NCI-H128 (cell line): Measurements from ENCODE around the gene PFKL.
"Not testable (repeated sequence)": the region's sequence is repeated elsewhere in the genome, so short reads cannot be mapped to it uniquely, and the experiment has no call there.

Source experiments
- DNase-seq: peaks from one replicate; lab custom pipeline; 2025; ENCODE audit not compliant: unreplicated experiment; lab: John Stamatoyannopoulos, UW

The PFKL gene

DNA sequence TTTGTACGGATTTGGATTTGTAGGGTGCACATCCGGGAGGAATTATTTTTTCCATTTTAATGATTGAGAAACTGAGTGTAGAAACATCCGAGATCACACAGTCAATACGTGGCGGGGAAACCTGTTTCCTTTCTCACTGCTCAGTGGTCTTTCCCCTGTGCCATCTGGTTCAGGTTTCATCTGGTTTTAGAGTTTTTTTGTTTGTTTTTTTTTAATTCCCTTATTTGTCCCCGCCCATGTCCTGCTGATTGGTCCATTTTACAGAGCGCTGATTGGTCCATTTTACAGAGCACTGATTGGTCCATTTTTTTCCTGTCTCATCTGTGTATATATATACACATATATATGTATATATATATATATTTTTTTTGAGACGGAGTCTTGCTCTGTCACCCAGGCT, 59.5 kb downstream of the PFKL start:
- no peak for DNase-seq

DNA sequence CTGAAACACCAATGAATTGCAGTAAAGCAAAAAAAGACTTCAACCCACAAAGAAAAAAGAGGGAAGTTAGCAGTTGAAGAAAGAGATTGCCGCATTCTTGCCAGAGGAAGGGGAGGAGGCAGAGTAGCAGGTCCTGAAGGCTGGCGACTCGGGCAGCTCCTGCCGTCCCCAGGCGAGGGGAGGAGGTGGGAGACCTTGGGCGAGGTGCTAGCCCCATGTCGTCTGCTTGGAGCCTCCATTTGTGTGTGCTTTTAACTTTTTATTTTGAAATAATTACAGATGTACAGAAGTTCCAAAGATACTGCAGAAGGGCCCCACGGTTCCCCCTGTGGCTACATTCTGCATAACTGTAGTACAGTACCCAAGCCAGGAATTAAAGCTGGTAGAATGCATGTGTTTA, 60.3 kb downstream of the PFKL start:
- no peak for DNase-seq

DNA sequence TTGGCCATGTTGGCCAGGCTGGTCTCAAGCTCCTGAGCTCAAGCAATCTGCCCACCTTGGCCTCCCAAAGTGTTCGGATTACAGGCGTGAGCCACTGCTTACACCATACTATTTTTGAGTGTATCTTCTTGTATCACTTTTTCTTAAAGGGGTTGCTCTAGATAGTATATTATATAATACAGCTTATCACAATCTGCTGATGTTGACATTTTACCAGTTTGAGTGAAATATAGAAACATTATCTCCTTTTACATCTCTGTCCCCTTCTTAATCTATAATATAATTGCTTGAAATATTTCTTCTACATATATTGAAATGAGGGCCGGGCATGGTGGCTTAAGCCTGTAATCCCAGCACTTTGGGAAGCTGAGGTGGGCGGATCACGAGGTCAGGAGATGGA, 62.0 kb downstream of the PFKL start:
- DNase-seq = not testable (repeated sequence)

DNA sequence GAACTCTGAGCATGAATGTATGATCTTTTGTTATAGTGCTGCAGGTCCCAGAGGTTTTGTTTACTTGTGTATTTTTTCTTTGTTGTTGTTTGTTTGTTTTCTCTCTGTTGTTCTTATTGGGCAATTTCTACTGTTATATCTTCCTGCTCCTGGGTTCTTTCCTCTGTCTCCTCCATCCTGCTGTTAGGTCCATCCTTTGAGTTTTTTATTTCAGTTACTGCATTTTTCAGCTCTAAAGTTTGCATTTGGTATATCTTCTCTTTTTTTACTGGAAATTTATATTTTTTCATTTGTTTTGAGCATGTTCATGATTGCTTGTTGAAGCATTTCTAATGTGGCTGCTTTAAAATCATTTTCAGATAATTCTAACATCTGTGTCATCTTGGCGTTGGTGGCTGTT, 63.4 kb downstream of the PFKL start:
- no peak for DNase-seq

DNA sequence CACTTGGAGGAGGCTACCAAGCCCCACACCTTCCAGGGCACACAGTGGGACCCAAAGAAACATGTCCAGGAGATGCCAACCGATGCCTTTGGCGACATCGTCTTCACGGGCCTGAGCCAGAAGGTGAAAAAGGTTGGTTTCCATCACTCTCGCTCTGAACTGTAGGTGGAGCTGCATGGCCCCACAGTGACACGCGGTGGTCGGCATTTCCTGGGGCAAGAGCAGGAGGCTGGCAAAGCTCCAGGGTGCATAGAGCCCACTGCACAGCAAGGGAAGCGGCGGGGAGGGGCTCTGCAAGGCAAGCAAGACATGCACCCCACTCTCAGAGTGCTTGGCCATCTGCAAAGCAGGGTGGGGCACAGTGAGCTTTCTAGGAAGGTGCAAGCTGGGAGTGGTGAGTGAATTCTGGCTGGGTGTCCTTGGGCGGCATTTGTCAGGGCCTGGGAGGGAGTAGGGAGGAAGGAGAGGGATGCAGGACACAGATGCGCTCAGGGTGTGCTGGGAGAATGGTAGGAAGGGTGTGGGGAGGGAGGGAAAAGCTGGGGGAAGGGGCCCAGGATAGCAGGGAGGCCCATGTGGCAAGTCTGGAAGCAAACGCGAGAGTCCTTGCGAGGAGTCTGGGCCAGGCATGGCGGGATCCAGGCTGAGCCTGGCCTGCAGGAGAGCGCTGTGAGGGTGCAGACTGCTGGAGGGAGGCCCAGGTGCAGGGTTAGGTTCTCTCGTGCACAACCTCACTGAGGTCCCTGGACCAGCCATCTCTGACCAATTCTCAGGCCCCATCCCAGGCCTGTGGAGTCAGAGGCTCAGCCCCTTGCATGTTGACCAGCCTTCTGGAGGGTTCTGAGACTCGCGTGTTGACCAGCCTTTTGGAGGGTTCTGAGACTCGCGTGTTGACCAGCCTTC, 64.5 kb downstream of the PFKL start:
- DNase-seq = no peak

DNA sequence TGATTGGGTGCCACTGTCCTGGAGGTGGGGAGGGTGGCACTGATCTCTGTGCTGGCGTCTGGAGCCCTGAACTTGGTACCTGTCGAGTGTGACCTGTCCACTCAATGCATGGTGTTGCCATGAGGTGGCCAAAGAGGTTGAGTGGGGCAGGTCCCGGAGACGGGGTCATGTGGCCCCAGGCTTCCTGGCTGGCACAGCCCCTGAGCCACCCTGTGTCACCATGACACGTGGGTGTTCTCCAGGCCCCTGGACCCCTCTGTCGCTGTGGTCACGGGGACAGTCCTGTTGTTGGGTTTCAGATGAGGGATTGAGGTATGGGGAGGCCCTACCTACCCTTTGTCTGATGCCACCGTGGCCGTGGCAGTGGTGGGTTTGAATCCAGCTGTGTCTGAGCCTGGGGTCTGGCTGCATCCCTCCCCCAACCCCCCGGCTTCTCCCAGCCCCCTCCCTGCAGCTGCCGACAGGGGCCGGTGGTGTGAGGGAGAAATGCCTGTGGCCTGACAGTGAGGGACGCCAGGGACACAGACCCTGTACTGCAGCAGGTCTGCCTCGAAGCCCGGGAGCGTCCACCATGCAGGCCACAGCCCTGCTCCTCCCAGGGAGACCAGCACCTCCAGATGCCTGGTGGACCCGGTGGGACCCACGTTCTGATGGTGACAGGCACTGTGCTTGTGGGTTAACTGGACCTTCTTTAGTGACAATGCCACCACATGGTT, 65.6 kb downstream of the PFKL start:
- no peak for DNase-seq

DNA sequence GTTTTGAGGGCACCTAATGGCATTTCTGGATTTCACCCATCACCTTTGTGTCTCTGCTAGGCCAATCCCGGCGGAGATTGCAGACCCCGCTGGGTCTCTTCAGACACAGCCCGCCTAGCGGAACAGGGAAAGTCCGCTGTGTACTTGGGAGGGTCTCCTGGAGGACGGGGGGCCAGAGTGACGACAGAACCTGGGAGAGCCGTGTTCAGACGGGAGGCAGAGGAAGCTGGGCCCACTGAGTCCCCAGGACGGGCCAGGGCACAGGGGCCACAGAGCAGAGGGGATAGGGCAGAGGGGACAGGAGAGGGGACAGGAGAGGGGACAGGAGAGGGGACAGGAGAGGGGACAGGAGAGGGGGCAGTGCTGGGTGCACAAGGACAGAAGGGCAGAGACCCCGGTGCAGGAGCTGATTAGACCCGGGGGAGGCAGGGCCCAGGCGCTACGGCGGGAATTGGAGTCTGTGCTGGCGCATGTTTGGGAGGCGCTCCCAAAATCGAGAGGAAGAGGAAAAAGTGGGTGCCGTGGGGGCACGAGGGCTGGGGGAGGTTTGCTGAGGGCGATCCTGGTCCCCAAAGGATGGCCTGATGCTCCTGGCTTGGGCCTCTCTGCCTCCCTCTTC, 66.2 kb downstream of the PFKL start:
- DNase-seq = no peak

DNA sequence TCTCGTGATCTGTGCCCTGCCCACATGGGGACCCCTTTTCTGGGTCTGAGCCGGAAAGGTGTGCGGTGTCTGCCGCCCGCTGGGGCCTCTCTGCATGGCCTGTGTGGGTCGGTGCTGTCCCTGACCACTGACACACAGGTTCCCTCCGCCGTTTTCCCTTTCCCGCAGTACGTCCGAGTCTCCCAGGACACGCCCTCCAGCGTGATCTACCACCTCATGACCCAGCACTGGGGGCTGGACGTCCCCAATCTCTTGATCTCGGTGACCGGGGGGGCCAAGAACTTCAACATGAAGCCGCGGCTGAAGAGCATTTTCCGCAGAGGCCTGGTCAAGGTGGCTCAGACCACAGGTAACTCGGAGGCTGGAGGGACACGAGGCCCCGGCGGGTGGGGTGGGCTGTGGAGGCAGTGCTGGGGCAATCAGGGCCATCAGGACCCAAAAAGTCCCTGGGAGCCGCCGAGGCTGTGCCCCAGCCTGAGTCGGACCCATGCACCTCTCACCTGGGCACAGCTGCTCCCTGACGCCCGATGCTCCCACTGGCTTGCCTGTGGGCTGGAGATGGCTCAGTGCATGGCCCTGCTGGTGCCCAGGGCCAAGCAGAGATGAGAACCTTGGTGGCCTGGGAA, 66.8 kb downstream of the PFKL start:
- DNase-seq = no peak

DNA sequence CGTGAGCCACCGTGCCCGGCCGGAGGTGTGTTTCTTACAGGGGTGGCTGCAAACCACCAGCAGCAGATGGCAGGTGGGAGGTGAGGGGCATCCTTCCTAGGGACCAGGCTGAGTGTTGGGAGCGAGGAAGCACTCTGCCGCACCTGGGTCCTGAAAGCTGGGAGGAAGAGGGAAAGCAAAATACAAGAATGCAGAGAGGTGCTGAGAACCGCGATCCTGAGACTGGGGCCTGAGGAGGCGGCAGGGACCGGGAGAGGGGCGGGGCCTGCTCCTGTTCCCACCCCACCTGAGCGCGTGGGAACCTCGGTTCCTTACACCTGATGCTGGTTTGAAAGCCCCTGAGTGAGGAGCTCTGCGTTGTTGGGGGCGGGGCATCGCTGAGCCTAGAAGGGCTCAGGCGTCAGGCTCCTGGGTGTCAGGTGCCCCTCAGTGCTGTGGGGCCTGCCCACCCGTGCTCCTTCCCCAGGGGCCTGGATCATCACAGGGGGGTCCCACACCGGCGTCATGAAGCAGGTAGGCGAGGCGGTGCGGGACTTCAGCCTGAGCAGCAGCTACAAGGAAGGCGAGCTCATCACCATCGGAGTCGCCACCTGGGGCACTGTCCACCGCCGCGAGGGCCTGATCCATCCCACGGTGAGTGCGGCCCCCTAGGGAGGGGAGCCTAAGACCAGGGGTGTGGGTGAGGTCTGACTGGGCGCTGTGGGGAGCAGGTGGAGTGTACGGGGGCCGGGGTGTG, 69.0 kb downstream of the PFKL start:
- no peak for DNase-seq

DNA sequence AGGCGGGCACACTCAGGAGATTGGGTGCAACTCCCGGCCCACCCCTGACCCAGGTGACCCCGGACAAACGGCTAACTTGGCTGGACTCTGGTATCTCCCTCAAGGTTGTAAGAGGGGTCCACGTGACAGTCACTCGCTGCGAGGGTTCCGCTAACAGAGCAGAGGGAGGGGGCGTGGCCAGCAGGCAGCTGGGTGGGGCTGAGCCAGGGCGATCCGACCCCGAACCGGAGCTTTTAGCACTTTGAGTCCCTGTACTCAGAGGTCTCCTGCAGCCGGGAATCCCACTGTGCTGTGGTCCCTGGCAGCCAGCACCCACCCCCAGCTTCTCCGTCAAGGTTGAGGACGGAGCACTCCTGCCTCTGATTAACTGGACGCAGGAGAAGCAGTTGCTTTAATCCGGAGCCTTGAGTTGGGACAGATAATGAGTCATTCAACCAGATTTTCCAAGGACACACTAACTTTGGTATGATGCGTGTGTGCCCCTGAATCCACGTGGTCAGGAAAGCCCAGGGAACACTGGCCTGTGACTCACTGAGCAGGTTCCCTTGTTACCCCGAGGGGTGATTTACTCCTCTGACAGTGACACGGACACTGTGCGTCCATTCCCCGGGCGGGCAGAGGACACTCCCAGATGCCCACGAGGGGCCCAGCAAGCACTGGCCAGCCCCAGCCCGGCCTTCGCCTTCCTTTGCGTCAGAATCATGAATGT, 70.3 kb downstream of the PFKL start:
- no peak for DNase-seq

DNA sequence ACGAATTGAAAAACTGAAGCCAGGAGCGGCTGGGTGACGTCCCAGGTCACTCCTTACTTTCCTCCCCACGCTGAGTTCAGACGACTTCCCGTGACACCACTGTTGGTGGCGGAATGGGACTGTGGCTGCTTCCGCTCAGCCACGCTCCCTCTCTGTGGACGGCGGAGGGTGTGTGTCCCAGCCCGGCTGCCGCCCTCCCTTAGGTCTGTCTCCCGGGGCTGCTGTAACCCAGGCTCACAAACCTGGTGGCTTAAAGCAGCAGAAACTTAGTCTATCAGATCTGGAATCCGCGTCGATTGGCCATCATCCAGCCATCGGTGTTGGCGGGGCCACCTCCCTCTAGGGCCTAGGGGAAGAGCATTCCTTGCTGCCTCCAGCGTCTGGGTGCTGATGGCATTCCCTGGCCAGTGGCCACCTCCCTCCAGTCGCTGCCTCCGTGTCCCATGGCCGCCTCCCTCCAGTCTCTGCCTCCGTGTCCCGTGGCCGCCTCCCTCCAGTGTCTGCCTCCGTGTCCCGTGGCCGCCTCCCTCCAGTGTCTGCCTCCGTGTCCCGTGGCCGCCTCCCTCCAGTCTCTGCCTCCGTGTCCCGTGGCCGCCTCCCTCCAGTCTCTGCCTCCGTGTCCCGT, 71.0 kb downstream of the PFKL start:
- DNase-seq = no peak

DNA sequence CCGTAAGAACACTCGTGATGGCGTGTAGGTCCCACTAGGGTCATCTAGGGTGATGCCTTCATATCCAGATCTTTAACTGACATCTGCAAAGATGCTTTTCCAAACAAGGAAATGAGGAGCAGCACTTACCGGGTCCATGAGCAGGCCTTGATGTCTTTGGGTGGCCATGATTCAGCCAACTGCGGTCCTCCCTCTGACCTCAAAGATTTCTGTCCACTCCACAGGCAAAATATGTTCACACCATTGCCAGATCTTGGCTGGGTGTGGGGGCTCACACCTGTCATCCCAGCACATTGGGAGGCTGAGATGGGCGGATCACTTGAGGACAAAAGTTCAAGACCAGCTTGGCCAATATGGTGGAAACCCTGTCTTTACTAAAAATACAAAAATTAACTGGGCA, 71.7 kb downstream of the PFKL start:
- no peak for DNase-seq

DNA sequence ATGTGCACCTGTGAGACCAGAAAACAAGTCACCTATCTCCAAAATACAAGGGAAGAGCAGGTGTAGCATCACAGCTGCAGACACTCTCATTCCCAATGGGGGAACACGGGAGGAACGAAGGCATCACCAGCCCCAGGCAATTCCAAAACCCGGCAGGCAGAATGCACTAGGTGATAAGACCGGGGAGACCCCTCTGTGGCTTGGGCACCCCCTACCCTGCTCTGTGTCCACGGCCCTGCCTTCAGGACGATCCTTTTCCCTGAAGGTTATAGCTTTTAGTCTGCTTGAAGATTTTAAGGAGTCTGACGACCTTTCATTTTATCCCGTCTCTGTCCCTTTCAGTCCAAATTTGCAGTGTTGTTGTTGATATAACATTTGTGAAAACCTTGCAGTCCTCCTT, 72.8 kb downstream of the PFKL start:
- no peak for DNase-seq

DNA sequence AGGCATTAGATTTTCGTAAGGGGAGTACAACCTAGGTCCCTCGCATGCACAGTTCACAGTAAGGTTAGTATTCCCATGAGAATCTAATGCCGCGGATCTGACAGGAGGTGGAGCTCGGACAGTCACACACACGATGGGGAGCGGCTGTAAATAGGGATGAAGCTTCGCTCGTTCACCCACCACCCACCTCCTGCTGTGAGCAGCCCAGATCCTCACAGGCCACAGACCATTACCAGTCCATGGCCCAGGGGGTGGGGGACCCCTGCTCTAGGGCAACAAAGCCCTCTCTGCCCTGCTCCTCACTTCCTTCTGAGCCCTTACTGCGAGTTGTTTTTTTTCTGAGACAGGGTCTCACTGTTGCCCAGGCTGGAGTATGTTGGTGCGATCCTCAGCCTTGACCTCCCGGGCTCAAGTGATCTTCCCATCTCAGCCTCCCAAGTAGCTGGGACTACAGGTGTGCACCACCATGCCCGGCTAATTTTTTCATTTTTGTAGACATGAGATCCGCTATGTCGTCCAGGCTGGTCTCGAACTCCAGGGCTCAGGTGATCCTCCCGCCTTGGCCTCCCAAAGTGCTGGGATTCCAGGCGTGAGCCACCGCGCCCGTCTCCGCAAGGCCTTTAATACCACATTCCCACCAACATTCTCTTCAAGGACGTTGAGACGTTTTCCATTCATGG, 74.9 kb downstream of the PFKL start:
- no peak for DNase-seq

DNA sequence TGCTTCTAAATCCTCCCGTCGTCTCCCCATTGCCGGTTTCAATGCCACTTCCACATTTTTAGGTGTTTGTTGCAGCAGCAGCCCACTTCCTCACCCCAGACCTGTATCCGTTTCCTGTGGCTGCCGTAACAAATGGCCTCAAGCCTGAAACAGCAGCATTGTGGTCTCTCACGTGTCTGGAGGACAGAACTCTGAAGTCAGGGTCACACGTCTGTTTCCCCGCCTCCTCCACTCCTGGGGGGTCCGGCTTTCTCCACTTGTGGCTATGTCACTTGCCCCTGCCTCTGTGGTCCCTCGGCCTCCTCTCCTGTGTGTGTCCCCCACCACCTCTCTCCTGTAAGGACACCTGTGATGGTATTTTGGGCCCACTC, 75.4 kb downstream of the PFKL start:
- DNase-seq = no peak

DNA sequence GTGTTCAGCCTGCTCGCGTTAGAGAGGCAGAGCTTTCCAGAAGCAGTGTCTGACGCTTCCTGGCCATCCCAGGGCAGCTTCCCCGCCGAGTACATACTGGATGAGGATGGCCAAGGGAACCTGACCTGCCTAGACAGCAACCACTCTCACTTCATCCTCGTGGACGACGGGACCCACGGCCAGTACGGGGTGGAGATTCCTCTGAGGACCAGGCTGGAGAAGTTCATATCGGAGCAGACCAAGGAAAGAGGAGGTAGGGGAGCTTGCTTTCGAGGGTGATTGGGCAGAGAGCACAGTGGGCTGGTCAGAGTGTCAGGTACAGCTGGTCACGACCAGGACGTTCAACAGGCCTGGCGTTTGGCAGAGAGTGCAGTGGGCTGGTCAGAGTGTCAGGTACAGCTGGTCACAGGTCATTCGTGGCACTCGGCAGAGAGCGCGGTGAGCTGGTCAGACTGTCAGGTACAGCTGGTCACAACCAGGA, 75.9 kb downstream of the PFKL start:
- DNase-seq = no peak

DNA sequence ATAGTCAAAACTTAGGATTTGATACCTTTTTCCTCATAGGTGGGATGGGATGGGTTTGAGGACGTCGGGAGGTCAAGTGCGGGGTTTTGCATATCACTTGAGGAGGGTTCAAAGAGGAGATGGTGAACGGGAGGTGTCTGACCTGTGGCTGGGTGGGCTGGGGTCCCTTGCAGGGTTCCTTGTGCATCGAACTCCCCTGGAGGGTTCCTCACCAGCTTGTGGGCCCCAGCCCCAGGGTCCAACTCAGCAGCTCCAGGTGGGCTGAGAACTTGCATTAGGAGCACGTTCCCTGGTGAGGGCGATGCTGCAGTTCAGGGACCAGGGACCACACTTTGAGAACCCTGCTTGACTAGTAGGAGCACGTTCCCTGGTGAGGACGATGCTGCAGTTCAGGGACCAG, 76.8 kb downstream of the PFKL start:
- no peak for DNase-seq
